PC-3 (cell line): ENCODE results near the gene AHCTF1. TPM values are rescaled to one million over a fixed set of nuclear protein-coding genes. Genes with fewer than 3 reads are reported as not detected.

Experiments
- ATAC-seq: fragments of 200-7000 bp; cut with Tn5 transposase; 2 replicates; pipeline ENCODE4 v1.9.1; 2020; ENCODE audit warnings: mild to moderate bottlenecking, moderate library complexity
- BruUV-seq: library from RNA; stranded (reverse); fragments of 400-500 nt; replicated peaks from 2 replicates; lab custom pipeline; 2021; lab: Mats Ljungman, UMichigan
- CTCF ChIA-PET: fragments of 300-600 bp; sonication (Branson Sonifier 250); formaldehyde crosslinking; loops from one replicate; lab custom pipeline; 2022; ENCODE audit warnings: antibody characterized with exemption; lab: Charles Lee
- POLR2A ChIA-PET: fragments of 300-600 bp; sonication (Branson Sonifier 250); formaldehyde crosslinking; loops from one replicate; lab custom pipeline; 2022; ENCODE audit warnings: antibody characterized with exemption; ENCODE audit not compliant: unreplicated experiment; lab: Charles Lee
- DNase-seq: peaks from one replicate; pipeline ENCODE4 v3.0.0-alpha.2; 2015
- H2AFZ ChIP-seq: fragments of 300-600 bp; sonication (generic); 2 replicates; pipeline ENCODE4 v1.6.0; 2016; ENCODE audit warnings: antibody characterized with exemption, low read length
- H3F3A ChIP-seq: fragments of 300-600 bp; sonication (generic); one replicate; pipeline ENCODE4 v1.6.0; 2017; ENCODE audit warnings: antibody characterized with exemption, low read length, control low read depth, mild to moderate bottlenecking; ENCODE audit not compliant: unreplicated experiment
- H3K27ac ChIP-seq: fragments of 300-600 bp; sonication (generic); 2 replicates; pipeline ENCODE4 v1.5.1; 2016; ENCODE audit warnings: mild to moderate bottlenecking, low read length
- H3K27me3 ChIP-seq: fragments of 300-600 bp; sonication (generic); 2 replicates; pipeline ENCODE4 v1.6.1; 2016; ENCODE audit warnings: low read length, mixed read lengths
- H3K36me3 ChIP-seq: fragments of 300-600 bp; sonication (generic); 2 replicates; pipeline ENCODE4 v1.6.1; 2016; ENCODE audit warnings: low read depth, mixed run types, low read length, mixed read lengths
- H3K4me1 ChIP-seq: fragments of 300-600 bp; sonication (generic); 2 replicates; pipeline ENCODE4 v1.5.1; 2016; ENCODE audit warnings: low read length; ENCODE audit not compliant: insufficient read depth
- H3K4me2 ChIP-seq: fragments of 300-600 bp; sonication (generic); 2 replicates; pipeline ENCODE4 v1.6.0; 2016; ENCODE audit warnings: low read length
- H3K4me3 ChIP-seq: fragments of 300-600 bp; sonication (generic); 2 replicates; pipeline ENCODE4 v1.5.1; 2016; ENCODE audit warnings: mild to moderate bottlenecking, low read length, mixed read lengths
- H3K79me2 ChIP-seq: fragments of 300-600 bp; sonication (generic); 2 replicates; pipeline ENCODE4 v1.6.1; 2017; ENCODE audit warnings: low read length, mixed read lengths
- H3K9ac ChIP-seq: fragments of 300-600 bp; sonication (generic); 2 replicates; pipeline ENCODE4 v1.6.0; 2016; ENCODE audit warnings: mild to moderate bottlenecking, low read length
- H3K9me2 ChIP-seq: fragments of 300-600 bp; sonication (generic); replicated peaks from 2 replicates; pipeline ENCODE4 v1.6.1; 2016; ENCODE audit warnings: mixed run types, low read length, mixed read lengths
- H3K9me3 ChIP-seq: fragments of 300-600 bp; sonication (generic); 2 replicates; pipeline ENCODE4 v1.6.1; 2016; ENCODE audit warnings: low read length, mixed read lengths
- H4K20me1 ChIP-seq: fragments of 300-600 bp; sonication (generic); 2 replicates; pipeline ENCODE4 v1.6.1; 2016; ENCODE audit warnings: low read length, mixed read lengths
- CTCF ChIP-seq: fragments of 300-600 bp; sonication (generic); conservative IDR thresholded peaks from 2 replicates; pipeline ENCODE4 v1.5.1; 2017; ENCODE audit warnings: antibody characterized with exemption, low read depth, mild to moderate bottlenecking, low read length
- EZH2 ChIP-seq: fragments of 300-600 bp; sonication (generic); IDR thresholded peaks from one replicate; pipeline ENCODE4 v1.6.1; 2017; ENCODE audit warnings: antibody characterized with exemption, mild to moderate bottlenecking, low read length; ENCODE audit not compliant: unreplicated experiment
- EZH2phosphoT487 ChIP-seq: fragments of 300-600 bp; sonication (generic); IDR thresholded peaks from 2 replicates; pipeline ENCODE4 v1.6.1; 2018; ENCODE audit warnings: mild to moderate bottlenecking, antibody characterized with exemption, low read length, borderline replicate concordance
- intact Hi-C: fragments of 100-400 bp; cut with micrococcal nuclease; formaldehyde crosslinking; loops from 2 replicates; pipeline ENCODE4 v1.9.0; 2023
- total RNA-seq: library from RNA; depleted of rRNA; stranded (reverse); fragments of >200 nt; gene quantifications from 2 replicates; pipeline ENCODE4 v1.2.3, GENCODE V29; 2014

AHCTF1 gene
- total RNA-seq, 1 experiment from 2014 or later = 38.0 TPM

GRCh38 chr1:246795906-246796694, 135.6 kb downstream of the AHCTF1 start:
- POLR2A ChIA-PET = no interaction called here
- Histone ChIP-seq H3K79me2 (no peaks in the 10 kb centered on the region), H2AFZ (no peak overlapping the region)

GRCh38 chr1:246794828-246795671, 136.7 kb downstream of the AHCTF1 start:
- BruUV-seq = no TSS peak
- Histone ChIP-seq H3K9me3 (no peaks in the 10 kb centered on the region), H4K20me1 (no peaks in the 10 kb centered on the region), H2AFZ (0 out of 2 replicates have a peak overlapping the region, but pooled peaks have one; percentile 29), H3K4me1 (peaks cover 10% of the 10 kb centered on the region; the same call in 1 of the 2 replicates), H3K79me2 (no peaks in the 10 kb centered on the region), H3K9ac (no peak overlapping the region), H3K36me3 (no peaks in the 10 kb centered on the region), H3K27me3 (no peaks in the 10 kb centered on the region), H3F3A (no peaks in the 10 kb centered on the region), H3K4me2 (no peak overlapping the region), H3K4me3 (no peak overlapping the region), H3K9me2 (no peaks in the 10 kb centered on the region), H3K27ac (no peak overlapping the region)
- ATAC-seq (peak; percentile 56), DNase-seq (peak; percentile 39)
- TF ChIP-seq EZH2phosphoT487 (no peak), CTCF (no peak), EZH2 (no peak)
- POLR2A ChIA-PET = no interaction called here
- CTCF ChIA-PET = no interaction called here
- intact Hi-C loops = no loop called here

More at GRCh38 chr1:246795906-246796694, 135.6 kb downstream of the AHCTF1 start:
- DNase-seq (no peak), ATAC-seq (no peak)
- intact Hi-C loops = no loop called here
- H4K20me1 ChIP-seq = no peaks in the 10 kb centered on the region
- no peak overlapping the region for H3K27ac ChIP-seq
- H3K4me2 ChIP-seq = no peak overlapping the region
- H3K27me3 ChIP-seq = no peaks in the 10 kb centered on the region
- no peaks in the 10 kb centered on the region for H3K36me3 ChIP-seq
- no peaks in the 10 kb centered on the region for H3F3A ChIP-seq
- CTCF ChIA-PET = no interaction called here
- H3K4me1 ChIP-seq = peaks cover 10% of the 10 kb centered on the region; the same call in 1 of the 2 replicates
- TF ChIP-seq CTCF (no peak), EZH2phosphoT487 (no peak), EZH2 (no peak)
- H3K9me2 ChIP-seq = no peaks in the 10 kb centered on the region
- H3K4me3 ChIP-seq = no peak overlapping the region
- H3K9ac ChIP-seq = no peak overlapping the region
- H3K9me3 ChIP-seq = no peaks in the 10 kb centered on the region
- BruUV-seq = no TSS peak
